ENCODE results near the gene CDH20. TPM values are rescaled to one million over a fixed set of nuclear protein-coding genes. Genes with fewer than 3 reads are reported as not detected.

CDH20 gene
- total and polyA plus RNA-seq, 2 donors (not counting 1 experiment from before 2014, with no cell fraction given) = 0.24 TPM; not detected in 1

DNA sequence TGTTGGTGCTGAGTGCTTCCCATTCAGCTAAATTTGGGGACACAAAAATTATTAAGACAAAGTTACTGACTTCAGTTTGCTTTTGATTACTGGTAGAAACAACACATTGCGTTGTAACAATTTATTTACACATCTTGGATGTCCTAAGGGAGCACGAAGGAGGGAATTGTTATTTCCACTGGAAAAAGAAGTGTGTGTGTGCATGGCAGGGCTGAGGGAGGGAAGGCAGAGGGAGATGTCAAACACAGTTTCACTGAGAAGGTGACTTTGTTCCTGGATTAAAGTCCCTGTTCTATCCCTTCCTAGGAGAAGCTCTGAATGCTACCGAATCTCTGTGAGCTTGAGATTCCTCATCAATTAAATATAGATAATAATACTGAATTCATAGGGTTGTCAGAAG lies 3.8 kb upstream of the CDH20 start:
- Histone ChIP-seq H3K27ac (ENCODE audit: insufficient read depth, low read length) (no peak overlapping the region), H3K4me3 (replicated peaks in 1 of 4; ENCODE audit: control extremely low read depth in 1 of 4, insufficient read depth in 1 of 4, low read depth in 3 of 4, low read length in 4 of 4) (no peak overlapping the region), H3K4me2 (ENCODE audit: extremely low read depth, insufficient read depth, low read length) (no peak overlapping the region), H2AFZ (ENCODE audit: low read length) (no peak overlapping the region), H3K79me2 (ENCODE audit: control insufficient read depth, insufficient read depth, low read length) (no peaks in the 10 kb centered on the region), H3K27me3 (ENCODE audit: control insufficient read depth, insufficient read depth, low read length) (peaks cover 12% of the 10 kb centered on the region), H3K9ac (ENCODE audit: insufficient read depth, low read length) (no peak overlapping the region), H3K9me3 (ENCODE audit: control insufficient read depth, insufficient read depth, low read depth, low read length) (no peaks in the 10 kb centered on the region), H4K20me1 (ENCODE audit: control insufficient read depth, extremely low read depth, insufficient read depth, low read length) (no peaks in the 10 kb centered on the region), H3K4me1 (ENCODE audit: control insufficient read depth, extremely low read depth, insufficient read depth, low read length) (no peaks in the 10 kb centered on the region), H3K36me3 (ENCODE audit: control insufficient read depth, insufficient read depth, low read length) (no peaks in the 10 kb centered on the region)
- DNase-seq (ENCODE audit: low read depth in 2 of 2) = no peak
- TF ChIP-seq CTCF (conservative IDR thresholded peaks at IDR 0.05 in 1 of 2, IDR thresholded peaks at IDR 0.05 in 1 of 2; ENCODE audit: low read depth in 1 of 2, low read length in 2 of 2) (no peak), EZH2 (IDR thresholded peaks at IDR 0.05; ENCODE audit: low read length, missing control alignments) (no peak)

DNA sequence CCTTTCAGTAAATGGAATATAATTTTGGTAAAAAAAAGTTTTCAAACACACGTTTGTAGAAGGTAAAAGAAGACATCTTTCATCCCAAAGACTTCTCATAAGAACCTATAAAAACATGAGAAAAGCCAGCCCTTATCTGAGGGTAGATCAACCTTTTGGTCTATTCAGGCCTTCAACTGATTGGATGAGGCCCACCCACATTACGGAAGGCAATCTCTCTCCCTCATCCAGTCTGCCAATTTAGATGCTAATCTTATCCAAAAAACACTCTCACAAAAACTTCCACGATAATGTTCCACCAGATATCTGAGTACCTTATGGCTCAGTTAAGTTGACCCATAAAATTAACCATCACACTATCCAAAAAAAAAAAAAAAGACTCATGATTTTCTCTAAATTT lies 2.2 kb upstream of the CDH20 start:
- H4K20me1 ChIP-seq (ENCODE audit: control insufficient read depth, extremely low read depth, insufficient read depth, low read length) = no peaks in the 10 kb centered on the region

GRCh38 chr18:61333746-61334490 lies 688 bp downstream of the CDH20 start:
- H3K9ac ChIP-seq (ENCODE audit: insufficient read depth, low read length) = no peak overlapping the region
- no peaks in the 10 kb centered on the region for H4K20me1 ChIP-seq (ENCODE audit: control insufficient read depth, extremely low read depth, insufficient read depth, low read length)
- peak overlapping the region; percentile 26 to 53 (median 48) for H3K4me3 ChIP-seq (replicated peaks in 1 of 4; ENCODE audit: control extremely low read depth in 1 of 4, insufficient read depth in 1 of 4, low read depth in 3 of 4, low read length in 4 of 4)
- H3K9me3 ChIP-seq (ENCODE audit: control insufficient read depth, insufficient read depth, low read depth, low read length) = no peaks in the 10 kb centered on the region
- TF ChIP-seq CTCF (conservative IDR thresholded peaks at IDR 0.05 in 1 of 2, IDR thresholded peaks at IDR 0.05 in 1 of 2; ENCODE audit: low read depth in 1 of 2, low read length in 2 of 2) (no peak), EZH2 (IDR thresholded peaks at IDR 0.05; ENCODE audit: low read length, missing control alignments) (peak; percentile 72)
- no peak overlapping the region for H3K27ac ChIP-seq (ENCODE audit: insufficient read depth, low read length)
- H3K4me2 ChIP-seq (ENCODE audit: extremely low read depth, insufficient read depth, low read length) = peak overlapping the region; percentile 93
- H3K36me3 ChIP-seq (ENCODE audit: control insufficient read depth, insufficient read depth, low read length) = no peaks in the 10 kb centered on the region
- DNase-seq (ENCODE audit: low read depth in 2 of 2) = peak; percentile 4 to 24
- H2AFZ ChIP-seq (ENCODE audit: low read length) = peak overlapping the region; percentile 30
- peaks cover 14% of the 10 kb centered on the region for H3K27me3 ChIP-seq (ENCODE audit: control insufficient read depth, insufficient read depth, low read length)
- no peaks in the 10 kb centered on the region for H3K79me2 ChIP-seq (ENCODE audit: control insufficient read depth, insufficient read depth, low read length)
- H3K4me1 ChIP-seq (ENCODE audit: control insufficient read depth, extremely low read depth, insufficient read depth, low read length) = peaks cover 4% of the 10 kb centered on the region

More for the DNA sequence above, 2.2 kb upstream of the CDH20 start:
- Histone ChIP-seq H3K9me3 (ENCODE audit: control insufficient read depth, insufficient read depth, low read depth, low read length) (no peaks in the 10 kb centered on the region), H3K36me3 (ENCODE audit: control insufficient read depth, insufficient read depth, low read length) (no peaks in the 10 kb centered on the region), H2AFZ (ENCODE audit: low read length) (no peak overlapping the region), H3K27ac (ENCODE audit: insufficient read depth, low read length) (no peak overlapping the region), H3K4me1 (ENCODE audit: control insufficient read depth, extremely low read depth, insufficient read depth, low read length) (peaks cover 4% of the 10 kb centered on the region), H3K79me2 (ENCODE audit: control insufficient read depth, insufficient read depth, low read length) (no peaks in the 10 kb centered on the region), H3K9ac (ENCODE audit: insufficient read depth, low read length) (no peak overlapping the region), H3K4me2 (ENCODE audit: extremely low read depth, insufficient read depth, low read length) (no peak overlapping the region), H3K27me3 (ENCODE audit: control insufficient read depth, insufficient read depth, low read length) (peaks cover 14% of the 10 kb centered on the region), H3K4me3 (replicated peaks in 1 of 4; ENCODE audit: control extremely low read depth in 1 of 4, insufficient read depth in 1 of 4, low read depth in 3 of 4, low read length in 4 of 4) (no peak overlapping the region)
- no peak for TF ChIP-seq CTCF (conservative IDR thresholded peaks at IDR 0.05 in 1 of 2, IDR thresholded peaks at IDR 0.05 in 1 of 2; ENCODE audit: low read depth in 1 of 2, low read length in 2 of 2)
- no peak for DNase-seq (ENCODE audit: low read depth in 2 of 2)

Measured in fibroblast of lung (primary cell).